ENCODE measurements around the gene MUSTN1.

Gene MUSTN1

DNA sequence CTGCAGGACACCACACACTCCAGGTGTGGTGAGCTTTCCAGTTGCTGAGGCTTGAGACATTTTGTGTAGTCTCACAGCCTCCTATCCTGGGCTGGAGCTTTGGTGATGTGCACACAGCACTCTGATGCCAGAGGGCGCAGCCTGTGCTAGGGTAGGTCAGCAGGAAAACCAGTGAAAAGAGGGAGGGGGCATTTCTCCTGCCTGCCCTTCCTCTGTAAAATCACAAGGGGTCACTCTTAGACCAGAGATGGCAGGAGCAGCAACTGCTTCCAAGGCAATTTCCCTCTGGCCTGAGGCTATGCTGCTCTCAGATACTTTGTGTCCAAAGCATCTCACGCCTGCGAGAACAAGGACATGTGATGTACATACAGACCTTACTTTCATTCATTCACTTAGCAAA is 16.5 kb upstream of the MUSTN1 start:
- DNase-seq, result no peak

DNA sequence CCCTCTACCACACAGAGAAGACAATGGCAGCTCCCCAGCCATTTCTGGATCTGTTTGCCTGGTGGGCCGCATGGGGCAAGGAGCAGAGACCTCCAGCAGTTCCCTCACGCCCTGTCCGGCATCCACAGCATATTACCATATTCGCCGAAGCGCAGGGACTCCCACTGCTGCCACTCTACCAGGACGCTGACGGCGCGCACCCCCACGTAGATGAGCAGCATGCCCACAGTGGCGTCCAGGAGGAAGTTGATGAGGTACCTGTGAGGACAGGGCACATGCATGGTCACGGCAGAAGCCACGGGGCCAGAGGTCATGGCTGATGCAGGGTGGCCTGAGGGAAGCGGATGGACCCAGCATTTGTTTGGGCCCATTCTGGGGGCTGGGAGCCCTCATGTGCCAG is 14.8 kb upstream of the MUSTN1 start:
- no peak for DNase-seq

DNA sequence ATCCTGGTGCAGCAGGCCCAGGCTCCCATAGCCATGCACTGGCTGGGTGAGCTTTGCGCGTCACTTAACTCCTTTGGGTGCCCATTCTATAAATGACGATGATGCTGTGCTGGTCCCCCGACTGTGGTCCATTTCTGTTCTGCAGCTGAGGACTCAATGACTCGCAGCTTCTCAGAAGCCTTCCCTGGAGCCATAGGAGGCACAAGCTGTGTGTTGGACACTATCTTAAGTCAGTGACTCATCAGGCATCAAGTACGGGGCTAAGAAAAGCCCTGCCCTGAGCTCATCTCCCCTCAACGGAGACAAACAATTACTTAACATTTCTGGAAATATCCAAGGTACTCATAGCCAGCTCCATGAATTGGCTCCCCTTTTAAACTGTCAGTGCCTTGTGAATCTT is 13.8 kb upstream of the MUSTN1 start:
- DNase-seq, result no peak

DNA sequence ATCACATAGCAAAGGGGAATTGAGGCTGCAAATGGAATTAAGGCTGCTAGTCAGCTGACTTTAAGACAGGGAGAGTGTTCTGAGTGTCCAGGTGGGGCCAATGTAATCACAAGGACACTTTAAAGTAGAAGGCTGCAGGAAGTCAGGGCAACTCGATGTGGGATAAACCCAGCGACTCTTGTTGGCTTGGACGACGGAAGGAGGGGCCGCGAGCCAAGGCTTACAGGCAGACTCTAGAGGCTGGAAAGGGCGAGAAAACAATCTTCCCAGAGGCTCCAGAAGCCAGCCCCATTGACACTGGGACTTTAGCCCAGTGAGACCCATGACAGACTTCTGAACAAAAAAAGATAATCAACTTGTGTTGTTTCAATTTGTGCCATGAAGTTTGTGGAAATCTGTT is 12.9 kb upstream of the MUSTN1 start:
- no peak for DNase-seq

DNA sequence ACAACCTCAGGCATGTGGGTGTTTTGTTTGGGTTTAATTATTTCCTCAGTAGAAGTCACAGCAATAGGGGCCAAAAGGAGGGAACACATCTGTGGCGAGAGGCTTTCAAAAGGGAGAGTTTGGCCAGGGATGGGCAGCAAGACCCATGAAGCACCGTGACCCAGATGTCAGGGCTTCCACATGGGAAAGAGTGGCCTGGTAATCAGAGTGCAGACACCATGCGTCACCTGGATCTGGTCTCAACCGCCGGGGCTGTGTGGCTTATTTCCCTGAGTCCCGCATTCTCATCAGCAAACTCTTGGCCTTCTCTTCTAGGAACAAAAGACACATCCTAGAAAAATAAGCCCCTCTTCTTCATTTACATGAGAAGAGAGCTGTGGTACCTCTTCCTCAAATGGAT is 12.4 kb upstream of the MUSTN1 start:
- DNase-seq, result no peak

DNA sequence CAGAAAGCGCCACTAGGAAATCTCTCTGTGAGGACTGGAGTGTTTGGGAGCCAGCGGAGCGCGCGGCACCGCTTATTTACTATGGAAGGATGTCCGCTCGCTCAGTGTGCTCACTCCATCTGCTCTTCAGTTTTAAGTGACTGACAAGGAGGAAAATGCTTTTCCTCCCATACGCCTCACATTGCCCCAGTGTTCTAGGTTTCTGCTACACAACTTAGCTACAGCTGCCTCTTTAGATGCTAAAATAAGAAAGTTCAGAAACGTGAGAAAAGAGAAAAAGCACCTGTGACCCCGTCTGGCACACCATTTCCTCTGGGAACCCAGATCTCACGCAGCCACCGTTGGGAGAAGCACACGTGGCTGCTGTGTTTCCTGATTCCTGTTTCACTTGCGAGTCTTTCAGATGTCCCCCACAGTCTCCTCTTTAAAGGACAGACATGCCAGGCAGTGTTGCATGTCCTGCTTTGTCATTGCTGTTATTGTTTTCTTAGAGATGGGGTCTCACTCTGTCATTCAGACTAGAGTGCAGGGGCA is 11.7 kb upstream of the MUSTN1 start:
- no peak for DNase-seq

DNA sequence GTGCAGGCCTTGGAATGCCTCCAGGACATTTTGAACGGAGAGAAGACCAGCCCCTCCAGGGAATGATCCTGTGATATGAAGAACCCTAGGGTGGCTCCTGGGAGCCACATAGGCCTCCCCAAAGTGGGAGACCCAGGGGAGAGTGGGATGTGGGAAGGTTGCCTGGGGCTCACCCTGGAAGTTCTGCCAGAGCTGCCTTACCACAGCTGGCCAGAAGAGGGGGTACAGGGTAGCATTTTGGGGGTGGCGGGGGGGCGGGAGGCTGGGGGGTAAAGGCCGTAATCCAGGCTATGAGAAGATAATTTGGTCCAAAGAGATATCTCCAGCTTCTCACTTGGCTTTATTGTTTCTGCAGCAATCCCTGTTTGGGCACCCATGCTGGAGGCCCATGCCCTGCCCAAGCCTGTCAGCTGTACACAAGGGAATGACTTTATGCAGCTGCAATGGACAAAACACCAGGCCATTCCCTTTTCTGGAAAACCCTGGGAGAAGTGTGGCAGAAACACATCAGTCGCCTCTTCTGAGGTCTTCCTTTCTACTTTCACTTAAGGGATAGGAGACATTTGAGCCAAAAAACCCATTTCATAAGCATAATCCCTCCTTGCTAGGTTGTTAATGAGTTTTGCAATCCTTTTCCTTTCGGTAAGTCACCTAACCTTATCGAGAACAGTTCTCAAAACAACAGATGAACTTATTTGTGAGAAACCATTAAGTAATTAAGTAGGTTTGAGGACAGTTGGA is 11.0 kb upstream of the MUSTN1 start:
- no peak for DNase-seq

DNA sequence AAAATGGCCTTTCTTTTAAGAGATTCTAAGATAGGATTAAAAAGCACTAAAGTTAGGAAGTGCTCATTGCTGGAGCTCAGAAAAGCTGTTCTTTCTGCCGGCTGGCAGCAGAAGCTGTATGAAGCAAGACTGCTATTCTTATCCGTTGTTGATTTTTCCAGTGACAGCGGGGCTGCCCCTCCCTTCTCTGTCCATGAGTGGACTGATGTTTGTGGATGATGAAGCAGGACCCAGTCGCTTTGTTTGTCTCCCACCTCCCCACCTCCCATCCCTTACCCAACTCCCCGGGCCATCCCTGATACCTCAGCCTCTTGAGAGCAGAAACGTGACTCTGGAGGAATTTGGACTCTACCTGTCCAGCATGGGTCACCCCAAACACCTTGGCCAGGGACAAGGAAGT is 10.3 kb upstream of the MUSTN1 start:
- no peak for DNase-seq

DNA sequence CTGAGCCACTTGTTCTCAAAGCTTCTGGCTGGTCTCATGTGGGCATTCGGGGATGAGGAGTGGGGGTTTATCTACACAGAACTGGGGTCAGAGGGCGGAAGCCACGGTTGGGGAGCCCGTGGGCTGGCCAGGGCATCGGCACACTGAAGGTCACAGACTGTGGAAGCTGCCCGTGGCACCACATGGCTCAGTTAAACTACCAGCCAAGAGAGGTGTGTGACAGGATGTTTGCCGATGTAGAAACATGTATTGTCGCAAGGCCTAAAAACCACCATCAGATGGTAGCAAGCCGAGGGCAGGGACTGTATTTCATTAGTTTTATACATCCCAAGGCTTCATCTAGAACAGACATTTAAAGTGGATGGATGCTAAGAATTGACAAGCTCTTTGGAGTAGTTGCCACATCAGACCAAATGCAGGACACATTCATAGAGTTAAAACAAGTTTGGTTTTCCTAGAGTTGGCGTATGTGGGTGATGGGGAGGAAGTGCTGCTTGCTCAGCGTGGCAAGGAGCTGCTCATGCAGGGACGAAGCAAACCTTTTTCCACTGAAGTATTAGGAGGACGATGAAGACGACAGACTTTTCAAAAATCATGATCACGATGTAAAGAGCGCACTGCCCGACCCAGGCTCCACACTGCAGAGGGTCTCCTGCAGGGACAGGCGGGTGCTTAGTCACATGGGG is 9.6 kb upstream of the MUSTN1 start:
- no peak for DNase-seq

DNA sequence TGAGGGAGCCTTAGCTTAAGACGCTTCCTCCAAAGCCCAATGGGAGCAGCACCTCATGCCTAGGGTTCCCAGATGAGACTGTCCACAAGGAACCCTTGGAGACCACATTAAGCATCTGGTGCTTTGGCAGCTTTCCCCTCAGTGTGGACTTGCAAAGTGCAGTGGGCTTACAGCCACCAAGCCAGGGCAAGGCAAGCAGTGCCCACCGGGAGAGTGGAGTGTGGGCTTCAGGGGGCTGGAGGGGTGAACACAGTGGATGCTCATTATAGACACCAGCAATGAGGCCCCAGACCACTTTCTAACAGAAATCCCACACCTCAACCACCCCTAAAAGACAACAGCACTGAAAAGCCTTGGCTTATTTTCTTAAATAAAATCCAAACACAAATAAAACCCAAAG is 9.1 kb upstream of the MUSTN1 start:
- DNase-seq, result no peak

DNA sequence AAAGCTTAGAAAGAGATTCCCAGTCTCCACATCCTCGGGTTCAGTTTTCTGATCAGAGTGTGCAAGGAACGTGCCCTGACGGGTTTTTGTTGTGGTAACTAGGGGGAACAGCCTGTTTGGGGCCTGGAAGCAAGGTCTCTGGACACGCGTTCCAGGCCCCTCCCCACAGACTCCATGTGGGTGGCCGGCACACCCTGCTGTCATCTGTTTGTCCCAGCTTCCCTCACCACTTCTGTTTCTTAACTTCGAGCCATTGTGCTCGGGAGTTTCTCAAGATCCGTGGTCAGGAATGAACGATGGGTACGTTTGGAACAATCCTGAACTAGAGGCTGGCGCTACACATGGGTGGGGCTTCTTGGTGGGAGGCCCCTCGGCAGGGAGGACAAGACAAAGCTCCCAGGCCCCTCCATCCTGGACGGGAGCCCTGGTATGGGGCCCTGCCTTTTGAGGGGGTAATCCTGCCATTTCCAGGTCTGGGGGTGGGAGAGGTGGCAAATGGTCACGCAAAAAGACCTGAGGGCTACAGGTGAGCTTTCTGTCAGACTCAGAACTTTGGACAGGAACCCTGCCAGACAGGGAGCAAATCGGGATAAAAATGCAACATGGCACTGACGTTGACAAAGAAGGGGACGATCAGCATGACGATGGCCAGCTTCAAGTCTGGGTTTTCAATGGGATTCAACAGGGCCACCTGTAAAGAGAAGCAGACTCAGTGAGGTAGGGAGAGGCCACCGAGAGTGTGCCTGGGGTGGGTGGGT is 8.5 kb upstream of the MUSTN1 start:
- DNase-seq, result no peak

DNA sequence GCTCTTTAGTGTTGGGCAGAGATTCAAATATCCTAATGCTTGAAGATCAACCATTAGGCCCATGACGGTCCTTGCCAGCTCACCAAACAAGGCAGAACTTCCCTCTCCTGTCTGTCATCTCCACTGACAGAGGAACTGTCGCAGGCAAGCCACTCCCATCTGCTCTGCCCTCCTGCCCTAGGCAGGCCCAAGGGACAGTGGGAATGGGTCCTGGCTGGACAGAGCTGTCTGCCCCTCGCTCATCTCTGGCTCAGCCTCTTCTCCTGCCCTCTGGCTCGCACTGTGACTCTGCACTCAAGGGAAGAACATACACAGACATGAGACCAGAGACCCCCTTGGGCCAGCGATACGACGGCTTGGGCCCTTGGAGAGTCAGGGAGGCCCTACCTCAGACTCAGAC is 7.6 kb upstream of the MUSTN1 start:
- no peak for DNase-seq

DNA sequence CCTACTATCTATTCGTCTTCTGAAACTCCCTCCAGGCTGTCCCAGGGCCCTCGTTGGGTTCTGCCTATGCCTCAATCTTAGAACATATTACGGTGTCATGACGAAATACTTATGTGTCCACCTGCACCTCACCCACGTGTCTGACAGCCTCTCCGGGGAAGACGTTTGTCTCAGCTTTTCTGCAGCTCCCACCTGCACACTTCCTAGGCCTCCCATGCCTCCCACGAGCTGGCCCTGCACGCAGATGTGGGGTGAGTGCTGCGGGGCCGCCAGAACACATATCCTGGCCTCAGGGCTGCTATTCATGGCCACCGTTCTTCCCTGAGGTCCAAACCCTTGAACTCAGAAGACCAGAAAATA is 7.1 kb upstream of the MUSTN1 start:
- DNase-seq, result no peak

DNA sequence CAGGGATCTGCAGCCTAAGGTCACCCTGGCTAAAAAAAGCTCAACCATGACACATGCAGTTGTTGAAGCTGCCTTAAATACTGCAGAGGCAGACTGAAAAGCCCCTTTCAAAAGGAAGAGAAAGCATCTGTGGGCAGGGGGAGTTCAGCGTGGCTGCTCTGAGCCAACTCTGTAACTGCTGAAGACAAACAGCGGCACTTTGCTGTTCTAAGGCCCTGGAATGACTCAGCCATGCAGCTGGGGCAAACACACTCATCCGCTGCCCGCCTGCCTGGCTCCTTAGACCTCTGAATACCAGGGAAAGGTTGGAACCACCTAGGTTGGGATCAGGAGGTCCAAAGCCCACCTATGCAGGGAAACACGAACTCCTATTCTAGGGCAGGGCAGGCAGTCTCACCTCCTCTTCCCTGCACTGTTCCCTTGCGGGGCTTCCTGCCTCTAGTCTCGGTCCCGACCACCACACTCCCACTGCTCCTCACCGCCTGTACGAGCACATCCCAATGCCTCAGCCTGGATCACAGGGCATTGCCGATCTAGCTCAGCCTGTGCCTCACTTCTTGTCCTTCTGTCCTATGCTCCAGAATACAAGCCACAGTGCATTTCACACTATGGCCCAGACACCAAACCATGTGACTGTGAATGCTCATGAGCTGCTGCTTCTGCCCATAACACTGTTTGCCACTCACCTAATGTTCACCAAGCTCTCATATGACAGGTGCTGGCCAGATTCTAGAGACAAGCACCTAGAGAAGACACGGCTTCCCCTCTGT is 6.6 kb upstream of the MUSTN1 start:
- no peak for DNase-seq

DNA sequence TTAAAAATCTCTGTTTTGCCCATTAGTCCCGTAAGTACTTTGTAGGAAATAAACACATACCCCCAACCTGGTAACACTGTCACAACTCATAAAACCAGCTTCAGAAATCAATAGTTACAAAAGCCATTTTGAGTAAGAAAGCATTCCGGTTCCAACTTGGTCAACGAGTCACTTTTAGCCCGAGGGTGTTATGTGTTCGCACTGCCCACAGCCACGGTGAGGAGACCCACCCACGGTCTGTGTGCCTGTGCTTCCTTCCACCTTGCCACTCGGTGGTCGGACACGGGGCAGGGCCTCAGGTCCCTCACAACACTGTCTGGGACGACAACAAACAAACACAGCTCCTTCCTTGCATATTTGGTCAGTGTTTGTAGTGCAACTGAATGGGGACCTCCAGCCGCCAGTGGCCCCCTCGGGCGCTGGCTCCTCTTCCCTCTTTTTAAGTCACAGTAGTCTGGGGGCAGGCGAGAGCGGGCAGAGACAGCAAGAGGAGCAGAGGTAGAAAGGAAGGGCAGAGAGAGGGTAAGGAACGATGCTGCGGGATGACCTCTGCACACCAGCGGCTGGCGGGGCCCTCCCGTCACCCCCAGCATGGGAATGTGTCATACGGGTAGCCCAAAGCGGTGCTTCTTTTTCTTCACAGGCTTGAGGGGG is 5.2 kb upstream of the MUSTN1 start:
- no peak for DNase-seq

DNA sequence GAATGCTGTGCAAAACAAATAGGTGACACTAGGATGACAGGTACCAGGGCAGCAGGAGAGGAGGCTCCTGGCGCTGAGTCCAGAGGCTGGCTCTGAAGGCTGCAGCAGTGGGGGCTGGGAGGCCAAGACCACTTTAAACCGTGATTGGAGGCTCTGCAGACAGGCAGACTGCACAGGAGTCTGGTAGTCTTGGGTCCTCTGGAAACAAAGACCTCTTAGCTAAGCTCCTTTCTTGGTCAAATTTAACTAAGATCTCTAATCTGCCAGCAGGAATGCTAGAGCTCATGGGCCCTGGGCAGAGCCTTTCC is 4.4 kb upstream of the MUSTN1 start:
- DNase-seq, result no peak

DNA sequence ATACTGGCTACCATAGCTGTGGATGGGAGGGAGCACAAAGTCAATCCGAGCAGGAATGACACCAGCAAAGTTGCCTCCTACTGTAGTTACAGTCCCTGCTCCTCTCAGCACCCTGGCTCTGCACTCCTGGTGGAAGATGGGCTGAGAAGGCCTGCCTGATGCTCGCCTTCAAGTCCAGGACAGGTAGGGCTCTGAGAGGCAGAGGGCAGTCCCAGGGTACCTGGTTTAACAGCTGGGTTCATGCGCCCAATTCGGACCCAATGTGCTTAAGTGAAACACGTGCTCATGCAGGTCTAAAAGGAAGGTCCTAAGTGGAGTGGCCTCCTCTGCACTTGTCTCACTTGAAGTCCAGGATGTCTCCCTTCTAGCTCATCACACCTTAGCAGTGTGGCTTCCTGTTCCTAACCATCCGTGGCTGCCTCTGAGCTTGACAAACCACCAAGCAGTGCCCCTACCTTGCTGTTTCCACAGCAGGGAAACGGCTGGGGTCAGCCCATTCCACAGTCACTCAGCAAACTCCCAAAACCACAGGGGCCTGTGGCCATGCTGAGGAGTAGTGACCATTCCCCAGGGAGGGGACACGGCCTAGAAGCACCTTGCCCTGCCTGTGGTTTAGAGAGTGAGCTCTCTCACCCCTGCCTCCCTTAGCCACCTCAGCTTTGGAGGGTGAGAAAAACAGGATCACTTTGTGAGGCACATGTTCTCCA is 3.9 kb upstream of the MUSTN1 start:
- no peak for DNase-seq

DNA sequence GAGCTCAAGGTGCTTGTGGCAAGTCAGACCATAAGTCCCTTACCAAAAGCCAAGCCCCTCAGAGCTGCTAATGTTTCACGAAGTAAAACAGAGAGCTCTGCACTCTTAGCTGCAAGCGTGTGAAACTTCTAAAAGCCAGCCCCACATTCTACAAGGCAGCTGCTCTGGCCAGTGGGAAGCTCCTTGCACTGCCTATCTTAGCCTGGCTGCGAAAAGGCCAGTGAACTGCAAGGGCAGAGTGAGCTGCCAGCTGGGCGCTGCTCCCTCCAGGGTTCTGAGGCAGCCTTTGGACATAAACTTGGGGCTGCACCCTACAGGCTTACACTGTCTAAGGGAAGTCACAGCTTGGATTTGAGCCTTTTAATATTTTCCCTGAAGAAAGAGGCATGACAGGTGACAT is 2.2 kb upstream of the MUSTN1 start:
- DNase-seq, result no peak

DNA sequence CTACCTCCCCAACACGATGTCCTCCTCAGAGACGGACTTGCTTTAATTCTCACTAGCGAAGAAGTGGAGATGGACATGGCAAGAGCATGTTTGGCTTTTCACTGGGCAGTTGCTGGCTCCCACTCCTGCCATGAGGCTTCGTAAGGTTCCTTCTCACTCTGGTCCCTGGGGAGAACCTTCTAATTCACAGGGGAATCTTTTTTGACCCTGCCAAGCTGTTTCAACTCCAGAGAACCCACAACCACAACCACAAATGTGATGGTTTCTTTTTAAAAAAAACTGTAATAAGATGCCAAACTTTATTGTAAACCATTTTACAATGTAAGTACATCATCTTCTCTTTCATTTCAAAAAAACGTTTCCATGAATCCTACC is 1.6 kb upstream of the MUSTN1 start:
- DNase-seq, result no peak

DNA sequence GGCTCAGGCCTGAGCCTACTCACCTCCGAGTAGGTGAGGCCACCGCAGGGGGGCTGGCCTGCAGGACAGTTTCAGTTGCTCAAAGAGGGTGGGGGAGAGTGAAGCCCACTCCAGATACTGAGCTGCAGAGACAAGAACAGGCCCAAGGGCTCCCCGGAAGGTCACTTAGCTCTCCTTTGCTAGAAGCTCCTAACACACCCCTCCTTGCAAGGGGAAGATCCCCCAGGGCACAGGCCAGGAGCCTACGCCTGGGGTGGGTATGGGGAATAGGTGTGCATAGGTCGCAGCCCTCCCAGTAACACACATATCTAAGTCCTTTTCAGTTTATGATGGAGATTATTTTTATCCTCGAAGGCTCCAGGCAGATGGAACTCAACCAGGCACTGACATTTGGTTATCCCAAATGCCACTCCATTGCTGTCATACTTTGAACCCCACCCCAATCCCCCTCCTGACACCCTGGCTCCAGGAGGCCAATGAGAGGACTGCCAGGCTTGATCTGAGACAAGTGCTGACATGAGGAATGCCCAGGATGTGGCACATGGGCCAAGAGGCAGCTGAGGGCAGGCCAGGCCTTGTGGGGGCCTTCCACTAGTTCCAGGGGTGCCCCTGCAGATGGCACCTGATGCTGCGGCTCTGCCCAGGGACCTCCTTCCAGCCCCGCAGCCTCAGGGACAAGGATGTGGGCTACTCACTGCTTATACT is 1.1 kb upstream of the MUSTN1 start:
- no peak for DNase-seq

DNA sequence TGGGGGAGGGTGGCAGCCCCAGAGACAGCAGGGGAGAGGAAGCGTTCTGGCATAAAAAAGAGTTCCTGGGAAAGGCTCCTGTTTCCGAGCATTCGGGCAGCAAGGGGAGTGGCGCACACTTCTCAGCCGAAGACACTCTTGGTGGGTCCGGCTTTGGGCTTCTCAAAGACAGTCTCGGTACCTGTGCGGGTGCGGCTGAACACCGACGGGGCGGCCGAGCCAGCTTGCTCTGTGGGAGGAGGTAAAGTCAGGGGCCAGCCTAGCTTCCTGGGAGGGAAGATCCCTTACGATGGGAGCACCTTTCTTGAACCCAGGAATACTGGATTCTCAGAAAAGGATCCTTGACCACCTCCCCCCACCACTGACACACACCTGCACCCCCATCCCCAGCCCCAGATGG is 1.6 kb downstream of the MUSTN1 start:
- DNase-seq, result no peak

All from DMS153 (cell line).